Liver (tissue), 9 donors: Measurements from ENCODE around the gene AVEN. TPM values are rescaled to one million over a fixed set of nuclear protein-coding genes. Genes with fewer than 3 reads are reported as not detected.
"Not testable (repeated sequence)": the region's sequence is repeated elsewhere in the genome, so short reads cannot be mapped to it uniquely, and the experiment has no call there.

Experiments
- DNase-seq: peaks from one replicate; pipeline ENCODE4 v3.0.0-alpha.2; 2017; ENCODE audit warnings: low spot score
- H3K27ac ChIP-seq, 2 donors: one replicate each; pipeline ENCODE4 v1.7.0; 2013; ENCODE audit warnings: inconsistent platforms in 2 of 2, low read length in 2 of 2, control low read depth in 1 of 2, low read depth in 1 of 2, mild to moderate bottlenecking in 1 of 2
- H3K27me3 ChIP-seq, 4 donors: one replicate each; pipeline versions ENCODE4 v1.6.1 to v1.7.0; 2013; ENCODE audit warnings: low read length in 3 of 4, inconsistent platforms in 1 of 4, mild to moderate bottlenecking in 1 of 4, moderate library complexity in 1 of 4; ENCODE audit not compliant: control insufficient read depth in 4 of 4, insufficient read depth in 4 of 4
- H3K36me3 ChIP-seq, 4 donors: one replicate each; pipeline versions ENCODE4 v1.6.1 to v1.7.0; 2013; ENCODE audit warnings: low read length in 3 of 4, mild to moderate bottlenecking in 3 of 4, low read depth in 1 of 4, moderate library complexity in 1 of 4; ENCODE audit not compliant: control insufficient read depth in 4 of 4, insufficient read depth in 3 of 4
- H3K4me1 ChIP-seq, 4 donors: one replicate each; pipeline versions ENCODE4 v1.6.1 to v1.7.0; 2013; ENCODE audit warnings: low read length in 3 of 4, mild to moderate bottlenecking in 3 of 4, moderate library complexity in 1 of 4; ENCODE audit not compliant: control insufficient read depth in 4 of 4, insufficient read depth in 4 of 4
- H3K4me3 ChIP-seq, 3 donors: one replicate each; pipeline versions ENCODE4 v1.6.1 to v1.7.0; 2013; ENCODE audit warnings: low read length in 3 of 3, control low read depth in 1 of 3, low read depth in 1 of 3, mild to moderate bottlenecking in 1 of 3
- H3K9ac ChIP-seq, 2 donors: one replicate each; pipeline ENCODE4 v1.7.0; 2013; ENCODE audit warnings: low read length in 2 of 2, mild to moderate bottlenecking in 2 of 2, moderate library complexity in 2 of 2, control low read depth in 1 of 2, low read depth in 1 of 2
- H3K9me3 ChIP-seq, 4 donors: one replicate each; pipeline versions ENCODE4 v1.6.1 to v1.7.0; 2013; ENCODE audit warnings: low read length in 3 of 4; ENCODE audit not compliant: control insufficient read depth in 4 of 4
- EGR1 ChIP-seq, 2 donors: IDR thresholded peaks; 2 replicates each; pipeline ENCODE4 v1.6.1; 2016 to 2018; ENCODE audit warnings: antibody characterized with exemption in 2 of 2, low read depth in 2 of 2
- FOXA1 ChIP-seq: IDR thresholded peaks from 2 replicates; pipeline ENCODE4 v1.6.1; 2016; ENCODE audit warnings: antibody characterized with exemption
- FOXA2 ChIP-seq: IDR thresholded peaks from 2 replicates; pipeline ENCODE4 v1.6.1; 2016; ENCODE audit warnings: antibody characterized with exemption
- GABPA ChIP-seq, 2 donors: IDR thresholded peaks in 1 of 2; conservative IDR thresholded peaks in 1 of 2; 2 replicates each; pipeline ENCODE4 v1.6.1; 2016; ENCODE audit warnings: antibody characterized with exemption in 2 of 2, mild to moderate bottlenecking in 1 of 2, moderate library complexity in 1 of 2
- HNF4A ChIP-seq, 2 donors: conservative IDR thresholded peaks; 2 replicates each; pipeline ENCODE4 v1.6.1; 2016; ENCODE audit warnings: antibody characterized with exemption in 2 of 2, mild to moderate bottlenecking in 2 of 2
- JUND ChIP-seq, 2 donors: IDR thresholded peaks; 2 replicates each; pipeline ENCODE4 v1.6.1; 2016; ENCODE audit warnings: antibody characterized with exemption in 2 of 2
- NR2F2 ChIP-seq: IDR thresholded peaks from 2 replicates; pipeline ENCODE4 v1.6.1; 2016; ENCODE audit warnings: antibody characterized with exemption
- RAD21 ChIP-seq, 2 donors: IDR thresholded peaks; 2 replicates each; pipeline ENCODE4 v1.6.1; 2016; ENCODE audit warnings: antibody characterized with exemption in 2 of 2, mild to moderate bottlenecking in 2 of 2
- REST ChIP-seq: IDR thresholded peaks from 2 replicates; pipeline ENCODE4 v1.6.1; 2016; ENCODE audit warnings: antibody characterized with exemption, mild to moderate bottlenecking
- WGBS: extraction: QIAGEN DNeasy Blood & Tissue Kit; methylation state at CpG from one replicate; pipeline ENCODE4 v1.1.7; 2013; 5-methylcytosine and 5-hydroxymethylcytosine counted together
- polyA plus RNA-seq, 2 donors: library from polyadenylated mRNA; stranded (reverse) in 1 of 2; unstranded in 1 of 2; fragments of 200-250 nt in 1 of 2; fragments of >200 nt in 1 of 2; fragmentation: Nextera tagmentation in 1 of 2; extraction: Ambion mirVana in 1 of 2; gene quantifications; one replicate each; pipeline versions ENCODE4 v1.2.1 to v1.2.3, GENCODE V29; 2013 to 2015
- total RNA-seq, 2 donors: library from RNA; depleted of rRNA; stranded (reverse); fragments of >200 nt; gene quantifications; one replicate each; pipeline ENCODE4 v1.2.3, GENCODE V29; 2014
- TF ChIP-seq, protein P1 (sequence below): fragments of 150-350 bp; IDR thresholded peaks from 2 replicates; pipeline ENCODE4 v1.5.1; 2017; ENCODE audit warnings: improper control_type of control experiment, low read depth, low read length; ENCODE audit not compliant: missing input control
- TF ChIP-seq, protein P2 (sequence below): IDR thresholded peaks from 2 replicates; pipeline ENCODE4 v1.6.1; 2016; ENCODE audit warnings: antibody characterized with exemption
- donor health status: healthy.
- donor health status: healthy.
- donor health status: healthy.
- donor health status: healthy.
- donor health status: healthy.

The AVEN gene
- total and polyA plus RNA-seq, 4 donors: 5.3 to 12.4 (median 7.0) TPM

DNA sequence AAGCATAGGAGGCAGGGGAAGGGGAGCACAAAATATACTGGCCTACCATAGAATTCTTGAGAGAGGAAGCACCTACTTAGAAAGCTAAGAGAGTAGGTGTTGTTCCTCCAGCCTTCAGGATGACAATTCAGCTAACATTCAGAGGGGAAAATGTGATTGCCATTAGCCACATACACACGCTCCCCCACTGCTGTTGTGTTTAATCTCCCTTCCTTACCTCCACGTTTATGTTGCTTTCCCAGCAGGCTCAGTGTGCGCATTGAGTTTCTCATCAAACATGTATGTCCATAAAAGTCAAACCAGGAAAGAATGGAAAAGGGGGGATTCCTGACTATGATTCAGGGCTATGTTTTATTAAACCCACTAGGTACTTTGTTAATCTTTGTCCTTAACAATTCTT lies 215.9 kb downstream of the AVEN start:
- Histone ChIP-seq H3K9me3 (no peaks in the 10 kb centered on the region), H3K4me1 (no peaks in the 10 kb centered on the region), H3K27ac (no peak overlapping the region), H3K9ac (no peak overlapping the region), H3K4me3 (no peak overlapping the region), H3K27me3 (peaks cover 0 to 8% (median 0%) of the 10 kb centered on the region in 4 donors), H3K36me3 (no peaks in the 10 kb centered on the region)
- no peak for DNase-seq
- TF ChIP-seq, protein P1, sequence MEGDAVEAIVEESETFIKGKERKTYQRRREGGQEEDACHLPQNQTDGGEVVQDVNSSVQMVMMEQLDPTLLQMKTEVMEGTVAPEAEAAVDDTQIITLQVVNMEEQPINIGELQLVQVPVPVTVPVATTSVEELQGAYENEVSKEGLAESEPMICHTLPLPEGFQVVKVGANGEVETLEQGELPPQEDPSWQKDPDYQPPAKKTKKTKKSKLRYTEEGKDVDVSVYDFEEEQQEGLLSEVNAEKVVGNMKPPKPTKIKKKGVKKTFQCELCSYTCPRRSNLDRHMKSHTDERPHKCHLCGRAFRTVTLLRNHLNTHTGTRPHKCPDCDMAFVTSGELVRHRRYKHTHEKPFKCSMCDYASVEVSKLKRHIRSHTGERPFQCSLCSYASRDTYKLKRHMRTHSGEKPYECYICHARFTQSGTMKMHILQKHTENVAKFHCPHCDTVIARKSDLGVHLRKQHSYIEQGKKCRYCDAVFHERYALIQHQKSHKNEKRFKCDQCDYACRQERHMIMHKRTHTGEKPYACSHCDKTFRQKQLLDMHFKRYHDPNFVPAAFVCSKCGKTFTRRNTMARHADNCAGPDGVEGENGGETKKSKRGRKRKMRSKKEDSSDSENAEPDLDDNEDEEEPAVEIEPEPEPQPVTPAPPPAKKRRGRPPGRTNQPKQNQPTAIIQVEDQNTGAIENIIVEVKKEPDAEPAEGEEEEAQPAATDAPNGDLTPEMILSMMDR: no peak
- no peak for TF ChIP-seq EGR1 (IDR thresholded peaks at IDR 0.05; ENCODE audit: low read depth in 2 of 2)
- no peak for TF ChIP-seq REST
- TF ChIP-seq, protein P2, sequence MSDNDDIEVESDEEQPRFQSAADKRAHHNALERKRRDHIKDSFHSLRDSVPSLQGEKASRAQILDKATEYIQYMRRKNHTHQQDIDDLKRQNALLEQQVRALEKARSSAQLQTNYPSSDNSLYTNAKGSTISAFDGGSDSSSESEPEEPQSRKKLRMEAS: no peak
- no peak for TF ChIP-seq FOXA1
- TF ChIP-seq GABPA (IDR thresholded peaks at IDR 0.05 in 1 of 2, conservative IDR thresholded peaks at IDR 0.05 in 1 of 2): no peak
- TF ChIP-seq NR2F2: no peak
- TF ChIP-seq HNF4A (conservative IDR thresholded peaks at IDR 0.05): no peak
- 80% methylated on average over 3 of the region's 3 CpGs for WGBS

- no peak overlapping the region for H3K9ac ChIP-seq
- H3K27me3 ChIP-seq: peaks cover 0 to 8% (median 0%) of the 10 kb centered on the region in 4 donors
- no peak overlapping the region for H3K27ac ChIP-seq
- no peak for DNase-seq
- no peaks in the 10 kb centered on the region for H3K9me3 ChIP-seq
- H3K4me1 ChIP-seq: no peaks in the 10 kb centered on the region
- no peaks in the 10 kb centered on the region for H3K36me3 ChIP-seq
- WGBS: 72% methylated on average over 4 of the region's 4 CpGs
- TF ChIP-seq RAD21 (IDR thresholded peaks at IDR 0.05): no peak
- TF ChIP-seq, protein P2: no peak
- no peak for TF ChIP-seq HNF4A (conservative IDR thresholded peaks at IDR 0.05)
- TF ChIP-seq FOXA2: no peak
- no peak for TF ChIP-seq JUND (IDR thresholded peaks at IDR 0.05)
- TF ChIP-seq, protein P1: no peak
- H3K4me3 ChIP-seq: no peak overlapping the region
Observed at GRCh38 chr15:33822479-33822878, 216.5 kb downstream of the AVEN start.

DNA sequence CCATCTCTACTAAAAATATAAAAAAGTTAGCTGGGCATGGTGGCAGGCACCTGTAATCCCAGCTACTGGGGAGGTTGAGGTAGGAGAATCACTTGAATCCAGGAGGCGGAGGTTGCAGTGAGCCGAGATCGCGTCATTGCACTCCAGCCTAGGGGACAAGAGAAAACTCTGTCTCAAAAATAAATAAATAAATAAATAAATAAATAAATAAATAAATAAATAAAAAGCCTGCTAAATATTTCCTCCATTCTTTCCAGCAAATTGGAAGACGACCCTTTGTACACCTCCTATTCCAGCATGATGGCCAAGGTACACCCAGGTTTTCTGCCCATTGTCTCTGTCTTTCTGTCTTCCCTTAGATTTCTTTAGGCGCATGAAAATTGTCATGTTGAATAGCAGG lies 219.5 kb downstream of the AVEN start:
- H3K27me3 ChIP-seq: peaks cover 0 to 11% (median 1%) of the 10 kb centered on the region in 4 donors
- WGBS: 95% methylated on average over 6 of the region's 6 CpGs
- H3K4me3 ChIP-seq, H3K27ac ChIP-seq, H3K36me3 ChIP-seq, H3K4me1 ChIP-seq, H3K9me3 ChIP-seq, H3K9ac ChIP-seq, DNase-seq: not testable (repeated sequence)
